AML-193 (cell line): ENCODE data around the gene TMEM255B.

ENCODE experiments used
- DNase-seq, 2 experiments: peaks; one replicate each; lab custom pipeline; 2025; lab: John Stamatoyannopoulos, UW

Gene TMEM255B

GRCh38 chr13:113804017-113804702, 45.1 kb downstream of the TMEM255B start:
- DNase-seq, result no peak

- no peak for DNase-seq
These were observed 45.8 kb downstream of the TMEM255B start for GRCh38 chr13:113804703-113805430.

GRCh38 chr13:113805431-113806103, 46.5 kb downstream of the TMEM255B start:
- DNase-seq, result no peak

- no peak for DNase-seq
These were observed 47.1 kb downstream of the TMEM255B start for GRCh38 chr13:113806104-113806471.

- no peak for DNase-seq
These were observed 47.5 kb downstream of the TMEM255B start for GRCh38 chr13:113806526-113806925.

GRCh38 chr13:113808058-113808834, 49.2 kb downstream of the TMEM255B start:
- no peak for DNase-seq

- DNase-seq, result no peak
These were observed 50.9 kb downstream of the TMEM255B start for GRCh38 chr13:113809934-113810333.

- DNase-seq, result no peak
These were observed 51.6 kb downstream of the TMEM255B start for GRCh38 chr13:113810640-113811039.

GRCh38 chr13:113811081-113811928, 52.3 kb downstream of the TMEM255B start:
- DNase-seq, result no peak

- no peak for DNase-seq
These were observed 53.4 kb downstream of the TMEM255B start for GRCh38 chr13:113812178-113813040.

- DNase-seq, result no peak
These were observed 54.2 kb downstream of the TMEM255B start for GRCh38 chr13:113813070-113813748.

DNA sequence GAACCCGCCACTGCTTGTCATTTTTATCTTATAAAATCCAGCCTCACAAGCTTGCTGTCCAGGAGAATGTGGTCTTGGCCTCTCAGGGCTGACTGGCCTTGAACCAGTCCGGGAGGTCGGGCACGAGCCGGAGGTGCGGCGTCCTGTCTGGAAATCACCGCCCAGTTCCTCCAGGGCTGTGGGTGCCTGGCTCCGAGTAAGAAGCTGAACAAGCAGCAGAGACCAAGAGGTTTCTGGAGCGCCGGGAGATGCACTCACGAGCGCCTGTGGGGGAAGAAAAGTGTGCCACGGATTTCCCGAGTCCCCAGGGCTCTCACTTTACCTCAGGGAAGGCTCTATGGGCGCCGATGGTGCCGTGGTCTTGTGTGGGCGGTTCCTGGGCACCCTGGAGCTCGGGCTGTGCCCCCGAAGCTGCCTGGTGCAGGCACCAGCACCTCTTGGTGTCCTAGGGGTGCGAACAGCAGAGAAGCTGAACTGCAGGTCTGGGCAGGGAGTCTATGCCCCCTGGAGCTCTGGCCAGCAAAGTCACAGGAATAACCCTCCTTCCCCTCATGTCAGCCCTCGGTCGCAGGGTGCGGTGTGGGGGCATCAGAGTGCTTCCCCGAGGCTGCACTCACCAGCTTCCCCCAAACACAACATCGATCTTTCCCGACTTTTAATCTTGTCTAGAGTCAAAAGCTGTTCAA, 54.9 kb downstream of the TMEM255B start:
- DNase-seq, result no peak

DNA sequence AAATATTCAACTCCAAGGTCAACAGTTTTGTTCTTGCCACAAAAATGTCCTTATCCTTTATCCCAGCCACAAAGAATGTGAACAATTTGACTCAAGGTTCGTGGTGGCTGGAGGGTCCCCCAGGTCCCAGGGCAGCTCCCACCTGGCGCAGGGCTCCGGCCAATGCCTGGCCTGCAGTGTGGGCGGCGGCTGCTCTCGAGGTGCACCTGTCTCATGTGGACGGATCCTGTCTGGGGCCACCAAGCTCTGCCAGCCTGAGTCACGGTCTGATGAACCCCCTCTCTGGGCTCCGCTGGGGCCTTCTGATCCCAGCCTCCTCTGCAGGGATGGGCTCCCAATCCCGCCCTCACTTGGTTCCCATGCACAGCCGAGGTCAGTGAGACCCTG, 55.4 kb downstream of the TMEM255B start:
- DNase-seq, result no peak

DNA sequence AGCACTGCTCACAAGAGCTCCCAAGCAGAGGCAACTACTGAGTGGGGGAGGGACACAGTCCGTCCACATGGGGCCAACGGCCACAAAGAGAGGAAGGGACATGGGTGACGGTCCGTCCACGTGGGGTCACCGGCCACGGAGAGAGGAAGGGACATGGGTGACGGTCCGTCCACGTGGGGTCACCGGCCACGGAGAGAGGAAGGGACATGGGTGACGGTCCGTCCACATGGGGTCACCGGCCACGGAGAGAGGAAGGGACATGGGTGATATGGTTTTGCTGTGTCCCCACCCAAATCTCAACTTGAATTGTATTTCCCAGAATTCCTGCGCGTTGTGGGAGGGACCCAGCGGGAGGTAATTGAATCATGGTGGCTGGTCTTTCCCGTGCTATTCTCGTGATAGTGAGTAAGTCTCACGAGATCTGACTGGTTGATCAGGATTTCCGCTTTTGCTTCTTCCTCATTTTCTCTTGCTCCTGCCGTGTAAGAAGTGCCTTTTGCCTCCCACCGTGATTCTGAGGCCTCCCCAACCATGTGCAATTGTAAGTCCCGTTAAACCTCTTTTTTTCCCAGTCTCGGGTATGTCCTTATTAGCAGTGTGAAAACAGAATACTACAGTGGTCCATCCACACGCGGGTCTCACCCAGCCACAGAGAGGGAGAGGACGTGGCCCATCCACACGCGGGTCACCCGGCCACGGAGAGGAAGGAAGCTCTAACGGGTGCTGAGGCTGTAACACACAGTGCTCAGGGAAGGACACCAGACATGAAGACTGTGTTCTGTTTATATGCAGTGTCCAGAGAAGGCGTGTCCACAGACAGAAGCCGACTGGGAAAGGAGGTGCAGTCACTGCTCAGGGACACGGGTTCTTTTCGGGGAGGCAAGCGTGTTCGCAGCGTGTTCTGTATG, 56.4 kb downstream of the TMEM255B start:
- peak; percentile 81 to 90 for DNase-seq

GRCh38 chr13:113816254-113816929, 57.4 kb downstream of the TMEM255B start:
- no peak for DNase-seq

DNA sequence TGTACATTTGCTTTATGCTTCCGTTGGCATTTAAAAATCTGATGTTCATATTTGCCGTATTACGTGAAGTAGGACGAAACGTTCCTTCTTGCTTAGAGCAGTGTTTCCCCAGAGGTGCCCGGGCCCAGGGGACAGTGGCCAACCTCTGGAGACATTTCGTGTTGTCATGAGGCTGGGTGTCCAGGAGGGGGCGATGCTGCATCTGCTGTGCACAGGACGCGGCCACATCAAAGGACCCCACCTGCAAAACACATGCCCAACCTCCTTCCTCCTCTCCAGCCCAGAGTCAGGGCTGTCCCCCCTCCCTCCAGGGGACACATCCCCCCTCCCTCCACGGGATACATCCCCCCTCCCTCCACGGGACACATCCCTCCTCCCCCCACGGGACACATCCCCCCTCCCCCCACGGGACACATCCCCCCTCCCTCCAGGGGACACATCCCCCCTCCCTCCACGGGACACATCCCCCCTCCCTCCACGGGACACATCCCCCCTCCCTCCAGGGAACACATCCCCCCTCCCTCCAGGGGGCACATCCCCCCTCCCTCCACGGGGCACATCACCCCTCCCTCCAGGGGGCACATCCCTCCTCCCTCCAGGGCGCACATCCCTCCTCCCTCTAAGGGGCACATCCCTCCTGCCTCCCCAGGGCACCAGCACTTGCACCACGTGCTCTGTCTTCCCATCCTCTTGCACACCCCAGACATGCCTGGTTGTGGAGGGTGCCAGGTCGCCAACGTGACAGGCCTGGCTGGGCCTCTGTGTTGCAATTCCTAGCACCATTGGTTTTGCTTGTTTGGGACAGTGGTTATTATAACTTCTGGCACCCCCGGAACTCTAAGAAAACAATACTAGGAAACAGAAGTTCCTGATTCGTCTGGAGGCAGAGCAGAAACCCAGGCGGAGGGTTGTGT, 58.2 kb downstream of the TMEM255B start:
- peak; percentile 79 to 80 for DNase-seq
